ENCODE results near the gene SMAD6.

The SMAD6 gene

DNA sequence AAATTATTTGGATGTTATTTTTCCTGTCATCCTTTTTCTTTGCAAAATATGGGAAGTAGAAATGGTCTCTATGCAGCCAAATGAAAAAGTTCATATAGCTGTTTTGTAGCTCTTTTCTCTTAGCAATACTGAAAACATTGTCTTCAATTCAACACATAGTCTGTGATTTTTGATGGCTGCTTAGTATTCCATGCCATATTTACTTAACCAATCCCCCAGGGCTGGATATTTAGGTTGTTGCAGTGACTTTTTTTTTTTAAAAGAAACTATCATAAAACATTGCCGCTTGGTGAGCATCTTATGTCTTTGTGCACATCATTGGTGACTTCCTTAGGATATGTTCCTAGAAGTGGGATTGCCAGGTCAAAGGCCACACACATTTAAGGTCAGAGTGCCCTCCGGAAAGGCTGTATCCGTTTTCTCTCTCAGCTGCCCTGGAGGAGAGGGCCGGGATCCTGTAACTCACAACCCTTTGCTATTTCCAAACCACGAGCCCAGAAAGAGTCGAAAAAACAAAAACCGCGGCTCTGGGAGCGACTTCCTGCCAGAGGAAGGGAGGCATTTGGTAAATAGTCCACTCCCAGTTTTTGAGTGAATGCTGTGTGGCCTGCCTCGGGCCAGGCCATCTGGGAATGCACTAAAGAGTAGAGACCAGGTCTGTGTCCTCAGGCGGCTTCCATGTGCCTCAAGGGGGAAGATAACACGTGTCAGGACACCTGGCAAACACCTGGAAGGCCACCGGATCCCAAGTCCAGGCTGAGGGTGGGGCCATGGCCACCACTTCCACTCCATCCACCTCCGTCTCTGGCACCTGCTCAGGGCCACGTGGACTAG, 41.9 kb downstream of the SMAD6 start:
- peak; percentile 53 for DNase-seq (ENCODE audit: low read depth)
- TF ChIP-seq, protein P1, sequence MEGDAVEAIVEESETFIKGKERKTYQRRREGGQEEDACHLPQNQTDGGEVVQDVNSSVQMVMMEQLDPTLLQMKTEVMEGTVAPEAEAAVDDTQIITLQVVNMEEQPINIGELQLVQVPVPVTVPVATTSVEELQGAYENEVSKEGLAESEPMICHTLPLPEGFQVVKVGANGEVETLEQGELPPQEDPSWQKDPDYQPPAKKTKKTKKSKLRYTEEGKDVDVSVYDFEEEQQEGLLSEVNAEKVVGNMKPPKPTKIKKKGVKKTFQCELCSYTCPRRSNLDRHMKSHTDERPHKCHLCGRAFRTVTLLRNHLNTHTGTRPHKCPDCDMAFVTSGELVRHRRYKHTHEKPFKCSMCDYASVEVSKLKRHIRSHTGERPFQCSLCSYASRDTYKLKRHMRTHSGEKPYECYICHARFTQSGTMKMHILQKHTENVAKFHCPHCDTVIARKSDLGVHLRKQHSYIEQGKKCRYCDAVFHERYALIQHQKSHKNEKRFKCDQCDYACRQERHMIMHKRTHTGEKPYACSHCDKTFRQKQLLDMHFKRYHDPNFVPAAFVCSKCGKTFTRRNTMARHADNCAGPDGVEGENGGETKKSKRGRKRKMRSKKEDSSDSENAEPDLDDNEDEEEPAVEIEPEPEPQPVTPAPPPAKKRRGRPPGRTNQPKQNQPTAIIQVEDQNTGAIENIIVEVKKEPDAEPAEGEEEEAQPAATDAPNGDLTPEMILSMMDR (conservative IDR thresholded peaks at IDR 0.05; ENCODE audit: low read depth, low read length) = no peak

DNA sequence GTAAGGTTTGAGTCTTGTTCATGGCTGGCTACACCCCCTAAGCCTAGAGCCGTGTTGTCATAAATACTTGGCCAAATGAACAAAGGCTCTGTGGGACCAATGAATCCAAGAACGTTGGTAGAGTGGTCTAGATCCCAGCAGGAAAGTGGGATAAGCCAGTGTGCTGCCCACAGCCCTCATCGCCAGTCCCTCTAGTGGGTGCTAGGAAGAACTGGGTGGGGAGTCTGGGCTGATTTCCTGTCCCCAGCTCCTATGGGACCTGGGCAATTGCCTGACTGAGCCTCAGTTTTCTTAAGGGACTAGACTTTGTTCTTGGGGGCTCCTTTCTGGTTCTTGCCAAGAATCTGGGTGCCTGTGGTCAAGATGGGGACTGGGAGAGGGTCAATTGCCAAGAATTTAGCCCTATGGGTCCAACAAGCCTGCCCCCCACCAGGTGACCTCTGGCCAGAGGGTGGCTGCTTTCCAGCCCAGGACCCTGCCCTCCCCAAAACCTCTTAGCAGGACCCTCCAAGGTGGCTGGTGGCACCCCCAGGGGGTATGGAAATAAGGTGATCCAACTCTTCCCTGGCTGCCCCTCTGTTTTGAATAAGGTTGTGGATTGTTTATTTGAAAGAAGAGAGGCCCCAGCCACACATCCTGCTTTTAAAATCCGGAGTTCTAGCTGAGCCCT, 42.7 kb downstream of the SMAD6 start:
- DNase-seq (ENCODE audit: low read depth) = no peak
- H3K4me3 ChIP-seq (ENCODE audit: low read depth, low read length) = no peak overlapping the region
- TF ChIP-seq, protein P1 (conservative IDR thresholded peaks at IDR 0.05; ENCODE audit: low read depth, low read length) = peak; percentile 34

More for the DNA sequence above, 41.9 kb downstream of the SMAD6 start:
- H3K4me3 ChIP-seq (ENCODE audit: low read depth, low read length) = no peak overlapping the region

DNA sequence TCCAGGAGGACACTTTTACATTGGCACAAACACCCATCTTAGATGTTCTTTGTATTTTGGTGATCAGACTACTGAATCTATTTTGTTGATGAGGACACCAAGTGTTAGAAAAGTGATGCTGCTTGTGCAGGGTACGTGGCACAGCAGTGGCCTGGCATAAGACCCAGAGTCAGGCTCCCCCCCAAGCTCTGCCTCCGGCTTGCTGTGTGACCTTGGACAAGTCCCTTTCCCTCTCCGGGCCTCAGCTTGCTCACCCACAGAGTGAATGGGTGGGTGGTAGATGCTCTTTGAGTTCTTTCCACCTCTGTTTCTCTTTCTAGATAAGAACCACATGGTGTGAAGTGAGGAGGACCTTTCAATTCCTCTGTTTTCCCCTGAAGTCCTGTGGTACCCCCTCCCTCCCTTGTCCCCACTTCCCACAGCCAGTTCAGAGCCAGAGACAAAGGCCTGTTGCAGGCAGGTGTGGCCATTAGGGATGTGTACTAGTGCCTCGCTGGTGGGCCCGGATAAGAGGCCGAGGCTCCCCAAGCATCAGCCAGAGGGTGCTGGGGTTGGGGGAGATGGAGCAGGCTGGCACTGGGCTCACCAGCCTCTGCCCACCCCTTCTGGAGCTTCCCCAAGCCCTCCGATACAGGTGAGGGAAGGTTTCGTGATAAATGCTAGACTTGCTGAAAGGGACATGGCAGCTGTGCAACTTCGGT, 43.6 kb downstream of the SMAD6 start:
- TF ChIP-seq, protein P1 (conservative IDR thresholded peaks at IDR 0.05; ENCODE audit: low read depth, low read length) = no peak
- no peak for DNase-seq (ENCODE audit: low read depth)
- H3K4me3 ChIP-seq (ENCODE audit: low read depth, low read length) = no peak overlapping the region

DNA sequence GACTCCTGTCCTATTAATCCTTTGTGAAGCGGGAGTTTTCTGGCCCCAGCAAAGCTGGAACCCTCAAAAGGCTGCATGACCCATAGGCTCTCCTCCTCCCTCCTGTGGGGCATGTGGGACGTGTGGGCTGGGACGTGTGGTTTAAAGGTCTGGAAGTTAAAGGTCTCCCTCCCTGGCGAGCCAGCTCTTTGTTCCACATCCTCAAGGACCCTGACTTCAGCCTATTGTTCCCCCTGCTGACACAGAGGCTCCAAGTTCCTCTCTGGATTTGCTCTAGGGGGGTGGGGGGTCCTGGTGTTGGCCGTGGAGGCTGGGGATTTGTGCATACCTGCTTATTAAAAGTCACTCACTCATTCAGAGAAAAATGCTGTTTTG, 44.2 kb downstream of the SMAD6 start:
- TF ChIP-seq, protein P1 (conservative IDR thresholded peaks at IDR 0.05; ENCODE audit: low read depth, low read length) = no peak
- H3K4me3 ChIP-seq (ENCODE audit: low read depth, low read length) = no peak overlapping the region
- no peak for DNase-seq (ENCODE audit: low read depth)

DNA sequence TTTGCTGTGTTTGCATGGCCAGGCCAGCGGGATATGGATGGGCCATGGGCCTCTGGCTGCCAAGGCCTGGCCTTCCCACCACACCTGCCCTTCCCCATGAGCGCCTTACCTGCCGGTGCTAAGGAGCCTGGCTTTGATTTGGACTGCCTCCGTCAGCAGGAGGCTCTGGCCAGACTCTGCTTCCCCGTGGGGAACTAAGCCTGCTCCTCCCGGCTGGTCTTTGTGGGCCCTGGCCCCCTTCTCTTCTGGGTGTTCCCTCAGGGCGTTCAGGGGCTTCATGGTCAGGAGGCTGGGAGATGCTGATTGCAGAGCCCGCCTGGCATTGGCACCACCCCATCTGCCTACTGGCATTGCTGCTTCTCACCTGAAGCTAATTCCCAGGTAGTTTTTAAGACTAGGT, 45.2 kb downstream of the SMAD6 start:
- no peak for DNase-seq (ENCODE audit: low read depth)
- TF ChIP-seq, protein P1 (conservative IDR thresholded peaks at IDR 0.05; ENCODE audit: low read depth, low read length) = no peak
- H3K4me3 ChIP-seq (ENCODE audit: low read depth, low read length) = no peak overlapping the region

DNA sequence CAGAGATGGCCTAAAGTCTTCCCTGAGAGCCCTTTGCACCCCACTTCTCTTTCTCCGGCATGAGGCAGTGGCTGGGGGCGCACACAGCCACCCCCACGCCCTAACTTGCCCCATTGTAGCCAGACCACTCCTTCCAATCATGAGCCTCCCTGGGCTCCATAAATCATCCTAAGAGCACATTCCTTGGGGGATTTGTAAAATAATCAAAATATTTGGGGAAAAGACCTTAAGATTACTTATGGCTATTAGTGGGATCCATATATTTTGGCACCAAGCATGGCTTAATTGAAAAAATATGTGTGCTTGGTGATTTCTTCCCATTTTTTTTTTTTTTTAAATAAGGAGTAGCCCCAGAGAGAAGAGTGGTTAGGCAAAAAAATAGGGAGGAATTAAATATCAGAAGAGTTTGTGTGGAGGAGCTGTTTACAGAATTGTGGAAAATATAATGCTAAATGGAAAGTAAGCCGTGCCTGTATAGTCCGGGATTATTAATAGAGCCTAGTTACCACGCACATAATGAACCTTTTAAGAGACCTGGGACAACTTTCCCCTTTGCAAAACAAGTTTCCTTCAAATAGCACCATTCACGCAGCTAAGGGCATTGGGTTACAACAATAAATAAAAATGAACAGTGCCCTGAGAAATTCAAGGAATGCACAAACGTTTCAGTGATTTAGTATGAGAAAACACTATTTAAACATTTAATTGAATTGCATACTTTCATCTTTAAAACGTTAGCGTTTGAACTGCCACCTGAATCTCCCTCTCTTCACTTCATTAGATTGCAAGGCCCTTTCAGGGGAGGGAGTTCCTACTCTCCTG, 46.1 kb downstream of the SMAD6 start:
- H3K4me3 ChIP-seq (ENCODE audit: low read depth, low read length) = no peak overlapping the region
- peak; percentile 90 for DNase-seq (ENCODE audit: low read depth)
- TF ChIP-seq, protein P1 (conservative IDR thresholded peaks at IDR 0.05; ENCODE audit: low read depth, low read length) = no peak

All from choroid plexus epithelial cell (primary cell).